ENCODE measurements around the gene GIT2.

DNA sequence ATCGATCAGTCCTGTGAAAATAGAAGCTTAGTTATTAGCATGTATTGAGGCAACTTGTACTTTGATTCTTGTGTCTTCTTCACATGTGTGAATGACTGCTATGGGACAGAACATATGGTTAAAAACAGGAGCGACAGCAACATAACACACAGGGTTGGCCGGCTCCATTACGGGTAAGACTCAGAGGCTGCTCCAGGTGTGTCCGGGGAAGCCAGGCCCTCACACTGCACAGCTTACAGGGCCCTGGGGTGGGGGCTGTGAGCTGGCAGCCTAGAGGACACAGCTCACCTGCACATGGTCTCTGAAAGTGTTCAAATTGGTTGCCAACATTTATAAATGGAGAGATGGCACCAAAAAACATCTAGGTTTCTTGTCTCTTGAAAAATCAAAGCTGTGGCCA, 65.0 kb downstream of the GIT2 start:
- TF ChIP-seq CTCF (IDR thresholded peaks at IDR 0.05) (no peak), POLR2A (IDR thresholded peaks at IDR 0.05) (no peak)
